HG03354 (cell line): ENCODE data around the gene PCP2.

Source experiments
- ATAC-seq: cut with Tn5 transposase; IDR thresholded peaks from one replicate; pipeline ENCODE4 v1.9.1; 2021; ENCODE audit warnings: mild to moderate bottlenecking; ENCODE audit not compliant: unreplicated experiment, poor library complexity, severe bottlenecking

Gene PCP2

GRCh38 chr19:7633698-7634097 lies at the start of gene PCP2:
TSS of gene PCP2 (minus strand) at chr19:7633719. CDS start at chr19:7633457, 262 bp downstream.
- no peak for ATAC-seq

DNA sequence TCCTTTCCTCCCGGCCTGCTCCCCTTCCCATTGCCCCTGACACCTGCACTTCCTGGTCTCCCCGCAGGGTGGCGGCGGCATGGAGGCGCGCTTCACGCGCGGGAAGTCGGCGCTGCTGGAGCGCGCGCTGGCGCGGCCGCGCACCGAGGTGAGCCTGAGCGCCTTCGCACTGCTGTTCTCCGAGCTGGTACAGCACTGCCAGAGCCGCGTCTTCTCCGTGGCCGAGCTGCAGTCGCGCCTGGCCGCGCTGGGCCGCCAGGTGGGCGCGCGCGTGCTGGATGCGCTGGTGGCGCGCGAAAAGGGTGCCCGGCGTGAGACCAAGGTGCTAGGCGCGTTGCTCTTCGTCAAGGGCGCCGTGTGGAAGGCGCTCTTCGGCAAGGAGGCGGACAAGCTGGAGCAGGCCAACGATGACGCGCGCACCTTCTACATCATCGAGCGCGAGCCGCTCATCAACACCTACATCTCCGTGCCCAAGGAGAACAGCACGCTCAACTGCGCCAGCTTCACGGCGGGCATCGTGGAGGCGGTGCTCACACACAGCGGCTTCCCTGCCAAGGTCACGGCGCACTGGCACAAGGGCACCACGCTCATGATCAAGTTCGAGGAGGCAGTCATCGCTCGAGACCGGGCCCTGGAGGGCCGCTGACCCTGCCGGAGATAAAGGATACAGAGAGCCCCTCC lies 48.8 kb upstream of the PCP2 start:
- no peak for ATAC-seq

DNA sequence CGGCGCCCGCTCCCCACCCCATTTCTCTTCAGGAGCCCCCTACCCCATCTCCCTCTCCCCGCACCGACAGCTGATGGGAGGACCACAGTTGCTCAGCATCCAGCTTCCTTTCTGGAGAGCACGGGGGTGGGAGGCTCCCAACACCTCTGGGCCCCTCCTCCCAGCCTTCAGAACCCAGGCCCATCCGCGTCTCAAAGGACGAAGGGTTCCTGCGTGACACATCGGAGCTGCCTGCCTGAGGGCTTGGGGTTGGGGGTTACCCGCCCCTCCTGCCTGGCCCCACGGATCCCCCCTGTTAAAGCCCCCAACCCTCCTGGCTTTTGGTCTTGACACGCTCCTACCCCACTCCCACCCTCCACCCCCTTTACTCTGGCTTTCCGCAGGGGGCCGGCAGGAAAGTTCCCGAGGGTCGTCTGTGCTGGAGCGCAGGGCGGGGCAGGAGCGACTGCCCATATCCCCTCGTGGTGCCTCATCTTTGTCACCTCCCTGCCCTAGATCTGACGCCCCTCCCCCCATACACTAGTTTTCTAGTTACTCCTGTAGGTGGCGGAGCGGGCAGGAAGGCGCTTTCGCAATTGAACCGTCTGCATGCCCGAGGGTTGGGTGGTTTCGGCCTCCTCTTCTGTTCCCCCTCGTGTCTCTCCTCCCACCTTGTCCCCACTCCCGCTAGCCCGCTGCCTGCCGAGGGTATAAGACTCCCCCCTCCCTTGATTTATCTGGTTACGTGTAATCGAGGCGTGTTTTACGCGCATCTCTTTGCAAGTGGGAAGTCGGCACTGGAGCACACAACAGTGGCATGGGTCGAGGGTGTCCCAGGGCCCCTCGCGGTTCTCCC lies 48.0 kb upstream of the PCP2 start:
- ATAC-seq = peak; percentile 22

- peak; percentile 63 for ATAC-seq
Observed at GRCh38 chr19:7680606-7681339, 47.3 kb upstream of the PCP2 start, which contains the start of gene TRAPPC5. TSS of gene TRAPPC5 (plus strand) at chr19:7680833. CDS start at chr19:7682254, 1,421 bp downstream.

- no peak for ATAC-seq
Observed at GRCh38 chr19:7679771-7680605, 46.5 kb upstream of the PCP2 start.

DNA sequence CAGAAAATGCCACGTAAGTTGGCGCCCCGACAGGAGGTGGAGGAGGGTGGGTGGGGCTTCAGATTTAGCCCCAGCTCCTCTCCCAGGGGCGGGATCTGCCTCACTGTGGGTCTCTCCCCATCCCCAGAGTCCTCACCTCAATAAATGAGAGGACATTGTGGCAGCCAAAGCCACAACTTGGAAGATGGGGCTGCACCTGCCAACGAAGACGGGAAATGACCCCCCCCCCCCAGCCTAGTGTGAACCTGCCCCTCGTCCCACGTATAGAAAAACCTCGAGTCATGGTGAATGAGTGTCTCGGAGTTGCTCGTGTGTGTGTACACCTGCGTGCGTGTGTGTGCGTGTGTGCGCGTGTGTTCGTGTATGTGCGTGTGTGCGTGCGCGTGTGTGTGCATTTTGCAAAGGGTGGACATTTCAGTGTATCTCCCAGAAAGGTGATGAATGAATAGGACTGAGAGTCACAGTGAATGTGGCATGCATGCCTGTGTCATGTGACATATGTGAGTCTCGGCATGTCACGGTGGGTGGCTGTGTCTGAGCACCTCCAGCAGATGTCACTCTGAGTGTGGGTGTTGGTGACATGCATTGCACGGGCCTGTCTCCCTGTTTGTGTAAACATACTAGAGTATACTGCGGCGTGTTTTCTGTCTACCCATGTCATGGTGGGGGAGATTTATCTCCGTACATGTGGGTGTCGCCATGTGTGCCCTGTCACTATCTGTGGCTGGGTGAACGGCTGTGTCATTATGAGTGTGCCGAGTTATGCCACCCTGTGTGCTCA lies 45.6 kb upstream of the PCP2 start:
- peak; percentile 33 for ATAC-seq

- no peak for ATAC-seq
Observed at GRCh38 chr19:7677669-7678311, 44.3 kb upstream of the PCP2 start.

- ATAC-seq = no peak
Observed at GRCh38 chr19:7676854-7677253, 43.3 kb upstream of the PCP2 start, which contains the start of gene MCEMP1. TSS of gene MCEMP1 (plus strand) at chr19:7677090. CDS start at chr19:7677121, 31 bp downstream.

- ATAC-seq = no peak
Observed at GRCh38 chr19:7676376-7676775, 42.9 kb upstream of the PCP2 start.

DNA sequence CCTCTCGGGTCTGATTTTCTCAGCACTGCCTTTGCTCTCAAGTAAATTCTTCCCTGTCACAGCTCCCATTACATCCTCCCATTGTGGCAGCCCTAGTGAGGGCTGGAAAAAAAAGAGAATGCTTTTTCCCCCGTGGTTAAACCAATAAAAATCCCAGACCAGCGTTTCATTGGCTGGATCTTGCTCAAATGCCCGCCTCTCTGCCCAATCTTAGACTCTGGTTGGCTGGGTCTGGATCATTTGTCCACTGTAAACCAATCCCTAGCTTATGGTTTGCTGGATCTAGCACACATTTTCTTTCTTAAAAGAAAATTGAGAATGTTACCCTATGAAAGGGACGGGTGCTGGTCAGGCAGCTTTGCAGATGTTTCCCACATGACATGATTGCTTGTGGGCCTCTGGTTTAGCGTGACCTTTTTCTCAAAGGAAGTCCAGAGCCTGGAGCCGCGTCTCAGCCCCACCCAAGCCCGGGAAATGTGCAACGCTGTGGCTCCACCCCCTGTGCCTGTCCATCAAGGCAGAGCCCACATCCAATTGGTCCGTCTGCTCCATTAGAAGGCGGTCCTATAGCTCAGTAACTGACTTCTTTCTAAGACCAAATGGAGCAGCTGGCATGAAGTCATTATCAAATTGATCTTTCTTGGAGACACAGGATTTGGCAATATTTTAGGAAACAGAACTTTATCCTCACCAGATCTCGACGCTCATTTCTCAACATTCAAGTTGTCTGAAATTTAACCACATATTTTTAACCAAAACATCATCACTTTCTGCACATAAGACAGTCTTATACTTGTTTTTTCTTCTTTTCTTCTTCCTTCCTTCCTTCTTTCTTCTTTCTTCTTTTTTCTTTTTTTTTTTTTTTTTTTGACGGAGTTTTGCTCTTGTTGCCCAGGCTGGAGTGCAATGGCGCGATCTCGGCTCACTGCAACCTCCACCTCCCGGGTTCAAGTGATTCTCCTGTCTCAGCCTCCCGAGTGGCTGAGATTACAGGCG lies 40.8 kb upstream of the PCP2 start:
- no peak for ATAC-seq

GRCh38 chr19:7672522-7672921 lies 39.0 kb upstream of the PCP2 start:
- ATAC-seq = no peak

DNA sequence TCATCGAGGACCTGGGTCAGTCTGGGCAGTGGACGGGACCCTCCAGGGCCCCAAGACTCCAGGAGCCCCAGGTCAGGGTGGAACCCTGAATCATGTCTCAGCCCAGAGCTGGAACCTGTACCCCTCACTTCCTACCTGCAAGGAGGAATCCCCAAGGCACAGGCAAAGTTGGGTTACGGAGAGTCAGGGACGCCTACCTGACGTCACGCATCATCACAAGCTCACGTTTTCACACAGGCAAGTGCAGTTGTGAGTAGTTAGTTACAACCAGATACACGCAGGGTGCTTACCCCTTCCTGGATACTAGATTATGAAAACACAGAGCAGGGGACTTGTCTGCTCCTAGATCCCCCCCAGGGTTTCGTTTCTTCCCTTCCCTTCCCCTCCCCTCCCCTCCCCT lies 37.3 kb upstream of the PCP2 start:
- no peak for ATAC-seq

GRCh38 chr19:7670150-7670783 lies 36.7 kb upstream of the PCP2 start:
- no peak for ATAC-seq

- ATAC-seq = no peak
Observed at GRCh38 chr19:7669641-7670040, 36.1 kb upstream of the PCP2 start.

GRCh38 chr19:7668842-7669241 lies 35.3 kb upstream of the PCP2 start, which contains the start of gene RETN:
TSS of gene RETN (plus strand) at chr19:7669049. CDS start at chr19:7669327, 278 bp downstream.
- ATAC-seq = no peak

GRCh38 chr19:7665076-7665475 lies 31.6 kb upstream of the PCP2 start:
- no peak for ATAC-seq

DNA sequence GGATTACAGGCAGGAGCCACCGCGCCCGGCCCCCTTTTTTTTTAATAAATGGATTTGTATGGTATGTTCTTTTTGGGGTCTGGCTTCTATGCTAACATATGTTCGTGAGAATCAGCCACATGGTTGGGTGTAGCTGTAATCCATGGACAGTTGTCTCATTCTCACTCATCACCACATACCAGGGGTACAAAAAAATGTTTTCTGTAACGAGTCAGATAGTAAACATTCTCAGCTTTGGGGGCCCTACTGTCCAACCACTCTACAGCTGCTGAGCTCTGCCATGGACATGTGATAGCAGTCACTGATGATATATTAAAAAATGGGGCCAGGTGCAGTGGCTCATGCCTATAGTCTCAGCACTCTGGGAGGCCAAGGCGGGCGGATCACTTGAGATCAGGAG lies 30.2 kb upstream of the PCP2 start:
- ATAC-seq = no peak
